HG03135 (cell line): Measurements from ENCODE around the gene MGAT3.

Experiments
- ATAC-seq: cut with Tn5 transposase; IDR thresholded peaks from one replicate; pipeline ENCODE4 v1.9.1; 2021; ENCODE audit warnings: mild to moderate bottlenecking, moderate library complexity; ENCODE audit not compliant: unreplicated experiment

The MGAT3 gene

DNA sequence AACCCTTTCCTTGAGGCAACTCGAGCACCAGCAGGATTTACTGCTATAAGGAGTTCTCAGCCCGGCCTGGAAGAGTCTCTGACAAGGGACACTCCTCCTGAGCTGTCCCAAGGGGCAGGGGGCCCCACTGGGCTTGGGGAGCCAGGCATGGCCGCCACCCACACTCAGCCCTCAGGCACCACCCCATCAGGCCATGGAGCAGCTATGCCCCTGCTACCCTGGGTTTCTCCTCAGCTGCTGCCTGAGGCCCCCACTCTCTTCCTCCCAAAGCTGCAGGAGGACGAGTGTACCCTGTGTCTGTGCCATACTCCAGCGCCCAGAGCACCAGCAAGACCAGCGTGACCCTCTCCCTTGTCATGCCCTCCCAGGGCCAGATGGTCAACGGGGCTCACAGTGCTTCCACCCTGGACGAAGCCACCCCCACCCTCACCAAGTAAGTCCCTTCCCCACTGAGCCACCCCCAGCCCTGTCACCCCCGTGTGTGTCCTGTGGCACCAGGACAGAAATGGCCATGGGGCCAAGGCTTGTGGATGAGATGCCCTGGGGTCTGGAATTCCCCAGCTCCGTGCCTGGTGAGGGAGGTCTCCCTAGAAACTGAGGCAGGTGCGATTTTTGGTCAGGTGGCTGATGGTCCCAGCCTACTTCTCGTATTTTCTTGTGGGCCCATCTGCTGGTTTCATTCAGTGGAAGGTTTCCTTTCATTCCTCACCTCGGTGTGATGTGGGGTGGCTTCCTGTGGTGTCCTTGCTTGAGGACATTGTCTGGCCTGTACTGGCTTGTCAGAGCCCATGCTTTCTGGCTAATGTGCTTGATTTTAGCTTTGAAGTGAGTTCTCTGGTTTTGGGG lies 28.8 kb upstream of the MGAT3 start:
- no peak for ATAC-seq

DNA sequence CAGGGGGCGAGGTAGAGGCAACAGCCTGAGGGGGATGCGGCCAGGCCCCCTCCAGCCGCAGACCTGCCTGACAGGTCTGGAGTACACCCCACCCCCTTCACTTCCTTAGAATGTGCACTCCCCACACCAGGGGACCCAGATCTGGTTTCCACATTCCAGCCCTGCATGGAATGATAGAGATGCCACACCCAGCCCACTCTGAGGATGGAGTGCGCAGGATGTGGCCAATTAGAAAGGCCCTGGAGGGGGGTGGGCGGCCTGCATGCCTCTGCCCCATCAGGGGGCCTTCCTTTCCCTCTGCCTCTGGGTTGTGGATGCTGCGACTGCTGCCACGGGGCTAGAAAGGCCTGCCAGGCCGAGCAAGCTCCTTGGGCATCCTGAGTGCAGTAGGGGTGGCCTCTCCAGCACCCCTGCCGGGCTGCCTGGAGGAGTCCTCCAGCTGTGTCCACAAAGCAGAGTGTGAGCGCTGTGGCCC lies 28.2 kb upstream of the MGAT3 start:
- ATAC-seq, result no peak

DNA sequence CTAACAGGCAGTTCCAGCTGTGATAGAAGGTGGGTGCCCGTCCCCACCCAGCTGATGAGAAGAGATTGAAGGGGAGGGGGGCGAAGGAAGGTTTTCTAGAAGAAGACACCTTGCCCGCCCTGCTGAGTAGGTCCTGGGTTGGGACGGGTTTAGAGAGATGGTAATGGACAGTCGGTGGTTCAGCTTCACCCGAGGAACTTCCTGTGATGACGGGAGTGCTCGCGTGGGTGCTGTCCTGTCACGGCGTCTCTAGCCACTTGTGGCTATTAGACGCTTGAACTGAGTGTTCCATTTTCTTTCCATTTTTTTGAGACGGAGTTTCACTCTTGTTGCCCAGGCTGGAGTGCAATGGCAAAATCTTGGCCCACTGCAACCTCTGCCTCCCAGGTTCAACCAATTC lies 27.6 kb upstream of the MGAT3 start:
- no peak for ATAC-seq

DNA sequence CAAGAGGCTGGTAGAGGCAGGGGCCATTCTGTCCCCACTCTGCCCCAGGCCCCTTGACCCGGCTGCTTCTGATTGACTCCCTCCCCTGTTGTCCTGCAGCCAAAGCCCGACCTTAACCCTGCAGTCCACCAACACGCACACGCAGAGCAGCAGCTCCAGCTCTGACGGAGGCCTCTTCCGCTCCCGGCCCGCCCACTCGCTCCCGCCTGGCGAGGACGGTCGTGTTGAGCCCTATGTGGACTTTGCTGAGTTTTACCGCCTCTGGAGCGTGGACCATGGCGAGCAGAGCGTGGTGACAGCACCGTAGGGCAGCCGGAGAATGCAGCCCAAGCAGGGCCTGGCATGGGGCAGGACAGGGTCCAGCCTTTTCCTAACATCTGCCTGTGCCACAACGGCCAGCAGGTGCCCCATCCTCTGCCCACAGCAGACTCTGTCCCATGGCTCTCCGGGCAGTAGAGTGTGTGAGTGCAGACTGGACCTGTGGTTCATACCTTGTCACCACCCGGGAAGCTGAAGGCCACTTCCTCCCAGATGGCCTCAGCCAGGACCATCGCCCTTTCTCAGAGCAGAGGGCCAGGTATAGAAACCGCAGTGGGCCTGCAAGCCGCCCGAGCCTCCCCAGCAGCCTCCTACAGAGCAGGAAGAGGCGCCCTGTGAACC lies 26.8 kb upstream of the MGAT3 start:
- no peak for ATAC-seq

DNA sequence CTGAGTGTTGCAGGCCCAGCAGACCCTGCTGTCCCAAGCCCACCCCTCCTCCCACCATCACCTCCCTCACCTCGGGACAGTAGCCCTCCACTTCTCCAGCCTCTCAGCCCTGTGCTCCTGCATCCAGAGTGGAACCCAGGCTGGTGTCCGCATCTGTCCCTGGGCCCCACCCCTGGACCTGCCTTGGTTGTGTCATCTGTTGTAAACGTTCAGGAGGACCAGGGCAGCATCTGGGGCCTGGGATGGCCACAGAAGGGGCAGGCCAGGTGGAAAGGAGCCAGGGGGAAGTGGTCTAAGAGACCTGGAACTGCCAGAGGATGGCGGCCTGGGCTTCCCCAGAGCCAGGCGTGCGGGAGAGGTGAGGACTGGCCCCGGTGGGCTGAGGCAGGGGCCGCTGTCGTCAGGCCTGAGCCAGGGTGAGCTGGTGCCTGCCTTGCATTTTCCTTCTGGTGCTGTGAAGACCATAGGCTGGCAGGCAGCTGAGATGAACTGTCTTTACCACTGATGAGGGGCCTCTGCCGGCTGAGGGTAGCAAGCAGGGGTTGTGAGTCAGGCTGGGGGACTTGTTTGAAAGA lies 26.1 kb upstream of the MGAT3 start:
- ATAC-seq, result no peak

DNA sequence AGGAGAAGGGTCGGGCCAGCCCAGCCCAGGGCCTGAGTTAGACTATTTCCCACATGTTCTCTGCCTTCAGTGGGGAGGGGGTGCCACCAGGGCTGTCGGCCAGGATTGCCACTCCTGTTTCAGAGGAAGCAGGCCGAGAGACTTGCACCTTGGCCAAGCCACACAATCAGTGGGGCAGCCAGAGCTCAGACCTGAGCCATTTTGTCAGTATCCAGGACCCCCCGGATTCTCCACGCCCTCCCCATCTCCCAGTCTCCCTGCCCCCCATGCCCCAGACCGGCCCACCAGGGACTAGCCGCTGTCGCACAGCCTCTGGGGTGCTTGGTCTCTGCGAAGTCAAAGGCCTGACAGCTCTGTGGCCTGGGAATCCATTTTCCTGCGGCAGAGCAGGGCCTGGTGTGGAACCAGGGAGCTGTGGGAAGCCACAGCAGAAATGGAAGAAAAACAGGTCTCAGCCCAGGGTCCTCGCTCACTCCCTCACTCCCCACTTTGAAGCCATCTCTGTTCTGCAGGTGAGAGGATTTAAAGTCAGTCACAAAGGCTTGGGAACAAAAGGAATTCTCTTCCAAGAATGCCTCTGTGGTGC lies 25.5 kb upstream of the MGAT3 start:
- no peak for ATAC-seq

DNA sequence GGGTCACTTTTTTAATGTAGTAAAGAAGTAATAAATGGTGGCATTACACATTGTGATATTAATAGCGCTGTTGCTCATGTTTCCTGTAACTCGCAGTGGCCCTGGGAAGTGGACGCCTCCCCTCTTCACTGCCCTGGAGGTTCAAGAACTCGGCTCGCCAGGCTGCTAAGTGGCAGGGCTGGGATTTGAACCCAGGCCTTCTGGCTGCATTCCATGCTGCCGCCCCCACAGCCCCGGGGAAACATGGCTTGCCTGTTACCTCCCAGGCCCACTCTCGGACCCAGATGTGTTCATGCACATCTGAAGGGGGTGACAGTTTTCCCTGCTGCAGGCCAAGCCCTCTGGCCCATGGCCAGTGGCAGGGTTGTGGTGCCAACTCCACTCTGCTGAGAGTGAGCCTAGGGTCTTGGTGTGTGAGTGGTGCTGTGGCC lies 25.0 kb upstream of the MGAT3 start:
- ATAC-seq, result no peak

DNA sequence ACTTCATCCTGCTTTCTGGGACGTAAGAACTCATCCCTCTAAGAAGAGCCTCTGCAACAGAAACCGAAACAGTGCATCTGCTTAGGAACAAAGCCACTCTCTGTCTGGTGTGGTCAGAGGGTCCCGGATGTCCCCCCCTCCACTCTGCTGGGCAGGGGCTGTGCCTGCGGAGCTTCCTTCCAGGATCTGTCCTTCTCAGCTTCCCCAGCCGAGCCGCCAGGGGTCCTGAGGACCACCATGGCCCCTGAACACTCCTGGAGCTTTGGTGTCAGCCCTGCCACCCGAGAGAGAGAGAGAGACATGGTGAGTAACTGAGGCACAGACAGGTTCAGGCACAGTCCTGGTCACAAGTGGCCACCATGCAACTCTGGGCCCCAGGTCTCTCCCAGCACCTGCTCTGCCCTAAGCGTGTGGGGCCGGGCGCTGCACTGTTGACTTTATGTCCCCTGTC lies 24.4 kb upstream of the MGAT3 start:
- ATAC-seq, result no peak

DNA sequence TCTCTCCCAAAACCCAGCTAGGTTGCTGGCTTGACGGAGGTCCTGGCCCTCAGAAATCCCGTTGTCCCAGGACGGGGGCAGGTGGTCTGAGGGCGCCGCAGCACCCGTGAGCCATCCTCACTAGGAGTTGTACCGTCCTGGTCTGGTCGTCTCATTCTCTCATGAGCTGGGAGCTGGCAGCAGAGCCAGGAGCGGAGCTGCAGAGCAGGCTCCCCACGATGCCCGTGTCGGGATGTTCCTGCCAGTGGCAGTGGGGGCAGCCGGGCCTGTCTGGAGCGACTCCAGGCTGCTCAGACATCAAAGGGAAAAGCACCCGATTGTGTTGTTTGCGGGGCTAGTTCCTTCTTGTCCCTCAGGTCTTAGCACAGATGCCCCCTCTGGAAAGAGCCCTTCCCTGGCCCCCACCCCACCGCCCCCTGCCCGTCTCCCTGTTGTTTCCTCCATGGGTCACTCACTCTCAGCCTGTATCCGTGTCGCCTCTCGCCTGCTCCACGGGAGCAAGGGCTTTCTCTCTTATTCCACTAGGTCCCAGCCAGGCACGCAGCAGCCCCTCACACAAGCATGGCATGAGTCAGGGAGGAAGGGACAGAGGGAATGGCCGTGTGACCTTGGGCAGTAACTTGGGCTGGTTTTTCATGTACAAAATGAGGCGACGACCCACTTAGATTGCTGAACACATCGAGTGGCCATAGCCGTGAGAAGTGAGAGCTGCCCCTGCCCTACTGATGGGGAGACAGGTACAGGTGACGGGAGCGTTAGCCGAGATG lies 23.2 kb upstream of the MGAT3 start:
- ATAC-seq, result no peak

DNA sequence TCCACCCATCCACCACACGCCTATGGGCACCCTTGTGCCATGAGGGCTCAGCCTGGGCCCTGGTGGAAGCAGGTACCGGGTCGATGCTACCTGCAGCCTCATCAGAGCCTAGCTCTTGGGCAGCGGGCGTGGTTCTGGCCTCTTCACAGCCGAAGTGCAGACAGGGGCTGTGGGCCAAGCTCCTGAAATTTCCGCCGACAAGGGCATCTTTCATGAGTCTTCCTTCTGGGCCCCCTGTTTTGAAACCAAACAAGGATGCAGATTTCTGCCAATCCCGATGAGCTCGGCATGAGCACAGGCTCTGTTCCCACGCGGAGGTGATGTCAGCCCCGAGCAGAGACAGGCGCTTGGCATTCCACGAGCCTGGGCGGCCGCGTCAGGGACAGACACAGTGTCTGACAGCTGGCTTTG lies 22.6 kb upstream of the MGAT3 start:
- ATAC-seq, result no peak

DNA sequence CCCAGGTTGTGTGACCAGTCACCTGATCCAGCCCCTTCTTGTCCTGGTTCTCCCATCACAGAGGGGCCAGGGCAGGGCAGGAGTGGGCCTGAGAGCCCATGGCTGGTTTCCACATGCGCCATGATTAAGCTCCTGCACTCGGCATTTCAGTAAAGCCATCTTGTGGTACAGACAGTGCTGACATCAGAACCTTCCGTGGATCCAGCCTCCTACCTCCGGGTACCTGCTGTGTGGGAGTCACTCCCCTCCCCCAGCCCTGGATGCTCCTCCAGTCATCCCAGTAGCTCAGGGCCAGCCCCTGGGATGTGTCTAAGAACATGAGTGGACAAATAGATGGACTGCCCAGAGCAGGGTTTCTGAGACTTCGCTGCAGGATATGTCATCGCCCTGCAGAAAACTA lies 22.1 kb upstream of the MGAT3 start:
- no peak for ATAC-seq

DNA sequence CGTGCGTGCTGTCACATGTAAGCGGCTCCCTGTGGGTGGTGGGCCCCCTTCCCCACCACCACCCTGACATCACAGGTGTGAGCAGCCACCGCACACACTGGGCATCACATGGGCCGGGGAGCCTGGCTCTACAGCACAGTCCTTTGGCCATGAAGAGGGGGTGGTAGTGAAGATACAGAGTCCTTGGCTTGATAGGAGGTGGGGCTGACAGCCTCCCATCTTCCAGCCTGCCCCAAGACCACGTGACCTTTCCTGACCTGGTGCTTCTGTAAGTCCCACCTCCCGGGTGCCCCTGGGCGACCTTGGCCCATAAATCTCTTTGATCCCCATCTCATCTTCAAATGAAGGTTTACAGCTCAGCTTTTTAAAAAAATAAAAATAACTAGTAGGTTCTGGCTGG lies 21.2 kb upstream of the MGAT3 start:
- ATAC-seq, result no peak

DNA sequence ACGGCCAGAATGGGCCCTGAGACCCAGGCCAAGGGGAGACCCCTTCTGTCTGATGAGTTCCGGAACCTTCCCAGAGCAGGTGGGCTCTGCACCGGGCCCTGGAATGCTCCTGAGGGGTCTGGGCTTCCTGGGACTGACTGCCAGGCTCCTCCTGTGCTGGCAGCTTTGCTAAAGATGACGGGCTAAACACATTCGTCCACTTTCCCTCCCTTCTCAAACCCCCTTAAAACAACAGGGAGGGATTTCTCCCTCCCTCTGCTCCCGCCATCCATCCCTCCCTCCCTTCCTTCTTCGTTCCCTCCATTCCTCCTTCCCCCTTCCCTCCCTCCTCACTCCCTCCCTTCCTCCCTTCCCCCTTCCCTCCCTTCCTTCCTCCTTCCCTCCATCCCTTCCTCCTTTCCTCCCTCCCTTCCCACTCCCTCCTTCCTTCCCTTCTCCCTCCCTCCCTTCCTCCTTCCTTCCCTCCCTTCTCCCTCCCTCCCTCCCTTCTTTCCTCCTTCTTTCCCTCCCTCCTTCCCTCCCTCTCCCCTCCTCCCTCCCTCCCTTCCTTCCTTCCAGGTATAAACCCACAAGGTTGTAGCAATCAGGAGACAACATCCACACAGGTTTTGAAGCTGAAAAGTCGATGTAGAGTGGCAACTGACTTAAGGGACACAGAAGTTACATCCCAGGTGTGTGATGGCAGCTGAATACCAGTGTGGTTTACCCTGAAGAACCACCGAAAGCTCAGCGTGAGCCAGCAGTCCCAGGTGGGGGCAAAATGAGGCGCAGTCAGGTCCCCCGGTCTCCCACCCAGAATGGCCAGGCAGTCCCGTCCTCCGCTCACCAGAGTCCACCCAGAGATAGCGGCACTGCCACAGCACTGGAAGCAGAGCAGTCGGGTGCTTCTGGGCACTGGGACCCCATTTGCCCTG lies 18.8 kb upstream of the MGAT3 start:
- ATAC-seq, result no peak

DNA sequence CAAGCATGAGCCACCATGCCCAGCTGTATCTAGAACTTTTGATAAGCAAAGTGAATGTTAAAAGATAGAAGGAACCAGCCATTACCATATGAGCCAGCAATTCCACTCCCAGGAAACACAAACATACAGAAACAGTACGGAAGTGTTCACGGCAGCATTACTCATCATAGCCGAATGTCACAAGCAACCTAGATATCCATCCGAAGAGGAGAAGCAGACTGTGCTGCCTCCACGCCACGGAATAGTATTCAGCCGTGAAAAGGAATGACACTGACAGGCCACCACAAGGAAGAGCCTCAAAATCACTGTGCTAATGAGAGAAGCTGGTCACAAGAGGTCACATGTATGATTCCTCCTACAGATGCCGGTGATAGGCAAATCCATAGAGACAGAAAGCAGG lies 17.6 kb upstream of the MGAT3 start:
- no peak for ATAC-seq

DNA sequence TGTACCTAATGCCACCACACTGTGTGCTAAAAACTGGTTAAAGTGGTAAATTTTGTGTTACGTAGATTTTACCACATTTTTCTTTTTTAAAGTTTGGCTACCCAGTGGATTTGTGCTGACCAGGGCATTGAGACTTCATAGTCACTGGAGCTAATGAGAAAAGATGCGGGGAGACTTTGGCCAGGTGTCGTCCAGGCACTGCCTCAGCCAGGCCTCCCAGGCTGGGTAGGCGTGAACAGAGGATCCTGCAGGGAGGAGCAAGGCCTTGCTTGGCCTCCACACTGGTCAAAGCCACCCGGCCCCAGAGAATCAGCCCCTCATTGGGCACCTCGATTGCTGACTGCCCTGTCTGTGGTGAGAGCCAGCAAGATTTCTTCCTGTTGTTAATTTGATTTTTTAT lies 13.4 kb upstream of the MGAT3 start:
- no peak for ATAC-seq

DNA sequence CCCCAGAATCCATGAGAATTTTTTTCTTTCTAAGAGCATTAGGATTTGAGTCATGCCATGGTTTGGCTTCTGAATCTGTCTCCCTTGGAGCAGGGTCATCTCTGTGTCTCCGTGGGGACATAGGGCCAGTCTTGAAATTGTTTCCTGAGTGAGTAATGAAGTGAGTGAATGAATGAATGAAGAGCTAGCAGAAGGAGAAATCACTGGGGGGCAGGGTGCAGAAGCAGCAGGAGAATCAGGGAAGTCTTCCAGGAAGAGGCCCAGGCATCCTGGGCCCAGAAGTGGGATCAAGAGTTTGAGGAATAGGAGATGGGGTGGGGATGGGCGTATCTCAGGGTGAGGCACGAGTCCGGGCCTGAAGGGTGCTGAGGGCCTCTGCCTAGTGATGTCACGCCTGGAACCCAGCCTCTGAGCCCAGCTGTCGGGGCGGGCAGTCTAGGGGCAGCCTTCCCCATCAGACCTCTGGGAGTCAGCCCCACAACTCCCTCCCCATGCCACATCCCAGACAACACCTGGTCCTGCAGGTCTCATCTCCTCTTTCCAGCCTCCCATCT lies 12.5 kb upstream of the MGAT3 start:
- no peak for ATAC-seq

DNA sequence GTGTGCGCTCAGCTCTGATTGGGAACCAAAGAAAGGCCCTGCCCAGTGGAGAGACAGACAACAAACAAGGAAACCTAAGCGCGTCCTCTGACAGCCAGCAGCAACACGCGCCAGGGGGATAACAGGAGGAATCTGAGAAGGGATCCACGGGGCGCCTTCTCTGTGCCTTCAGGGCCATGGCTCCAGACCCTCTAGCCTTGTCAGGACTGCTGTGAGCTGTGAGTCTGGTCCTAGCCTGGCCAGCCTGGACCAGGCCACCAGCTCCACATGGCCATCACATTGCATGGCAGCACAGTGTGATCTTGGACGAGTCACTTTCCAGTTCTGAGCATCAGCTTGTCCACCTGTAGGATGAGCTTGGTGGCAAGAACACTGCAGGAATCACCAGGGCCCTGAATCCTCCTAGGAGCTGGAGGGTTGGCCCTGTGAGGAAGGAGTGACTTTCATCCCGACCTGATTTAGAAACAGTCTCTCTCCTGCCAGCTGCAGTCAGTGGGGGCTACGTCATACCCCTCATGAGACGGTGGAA lies 11.8 kb upstream of the MGAT3 start:
- ATAC-seq, result no peak

DNA sequence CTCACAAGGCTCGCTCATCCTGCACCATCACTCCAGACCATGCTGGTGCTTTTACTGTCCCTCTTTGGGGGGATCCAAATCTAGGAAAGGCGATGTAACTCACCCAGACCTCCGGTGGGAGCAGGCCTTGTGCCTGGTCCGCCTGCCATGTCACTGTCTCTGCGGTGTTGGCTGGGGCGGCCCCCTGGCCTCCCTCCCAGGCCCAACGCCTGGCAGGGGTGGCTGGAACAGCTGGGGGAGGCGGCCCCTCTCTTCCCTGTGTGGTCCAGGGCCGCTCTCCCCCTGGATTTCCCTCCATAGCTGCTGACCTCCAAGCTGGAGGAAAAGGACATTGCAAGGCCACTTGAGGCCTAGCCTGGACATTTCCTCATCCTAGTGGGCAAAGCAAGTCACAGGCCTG lies 11.1 kb upstream of the MGAT3 start:
- ATAC-seq, result no peak

DNA sequence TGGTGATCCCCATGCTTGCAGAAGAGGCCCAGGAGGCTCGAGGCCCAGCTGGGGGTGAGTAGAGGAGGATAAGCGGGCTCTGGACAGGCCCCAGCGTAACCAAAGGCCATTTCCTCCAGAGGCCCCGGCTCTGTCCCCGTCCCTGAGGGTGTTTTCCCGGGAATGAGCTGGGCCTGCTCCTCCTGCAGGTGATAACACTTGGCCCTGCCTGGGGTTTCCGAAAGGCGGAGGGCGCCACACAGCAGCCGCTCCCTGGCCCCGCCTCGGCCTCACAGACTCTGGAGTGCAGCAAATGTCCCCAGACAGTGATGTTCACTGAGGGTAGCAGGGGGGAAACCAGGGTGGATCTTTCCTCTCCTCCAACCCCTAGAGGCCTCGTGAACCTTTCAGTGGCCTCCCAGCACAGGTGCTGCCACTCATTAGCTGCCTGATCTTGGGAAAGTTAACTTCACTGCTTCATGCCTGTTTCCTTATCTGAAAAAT lies 10.5 kb upstream of the MGAT3 start:
- ATAC-seq, result peak; percentile 24
